ENCODE results near the gene ITGB3. TPM values are rescaled to one million over a fixed set of nuclear protein-coding genes. Genes with fewer than 3 reads are reported as not detected.

Gene ITGB3
- total and polyA plus RNA-seq, 2 of the 8 experiments (the other 6 are each of a cell fraction or from before 2014, with no cell fraction given): 0.08 to 0.09 TPM

DNA sequence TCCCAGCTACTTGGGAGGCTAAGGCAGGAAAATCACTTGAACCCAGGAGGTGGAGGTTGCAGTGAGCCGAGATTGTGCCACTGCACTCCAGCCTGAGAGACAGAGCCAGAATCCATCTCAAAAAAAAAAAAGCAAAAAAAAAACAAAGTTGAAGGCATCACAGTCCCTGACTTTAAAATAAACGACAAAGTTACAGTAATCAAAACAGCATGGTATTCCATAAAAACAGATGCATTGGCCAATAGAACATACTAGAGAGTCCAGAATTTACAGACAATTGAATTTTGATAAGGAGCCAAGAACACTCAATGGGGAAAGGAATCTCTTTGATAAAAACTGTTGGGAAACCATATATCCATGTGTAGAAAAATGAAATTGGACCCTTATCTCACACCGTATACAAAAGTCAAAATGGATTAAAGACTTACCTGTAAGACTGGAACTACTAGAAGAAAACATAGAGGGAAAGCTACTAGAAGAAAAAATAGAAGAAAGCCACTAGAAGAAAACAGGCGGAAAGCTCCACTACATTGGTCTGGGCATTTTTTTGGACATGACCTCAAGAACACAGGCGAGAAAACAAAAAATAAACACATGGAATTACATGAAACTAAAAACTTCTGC lies 67.4 kb downstream of the ITGB3 start:
- DNase-seq (ENCODE audit: low read depth in 1 of 2, low spot score in 2 of 2) (no peak), FAIRE-seq (no peak)
- H3K14ac ChIP-seq (ENCODE audit: insufficient read length): no peak overlapping the region
- no peak overlapping the region for H3K4ac ChIP-seq (replicated peaks; ENCODE audit: insufficient read length, low read depth, low read length)
- peaks cover 0 to 13% (median 4%) of the 10 kb centered on the region in 4 experiments; a peak in 4 of 7 replicates for H3K27me3 ChIP-seq (replicated peaks in 1 of 4; ENCODE audit: control insufficient read depth in 3 of 4, extremely low read depth in 1 of 4, insufficient read depth in 3 of 4, low read length in 3 of 4)
- H3K23ac ChIP-seq (ENCODE audit: insufficient read length): no peak overlapping the region
- no peak overlapping the region for H3K9ac ChIP-seq (replicated peaks in 1 of 4; ENCODE audit: extremely low read depth in 1 of 4, low read depth in 3 of 4, low read length in 3 of 4)
- H3K23me2 ChIP-seq (ENCODE audit: low read depth, low read length): peaks cover 5% of the 10 kb centered on the region
- WGBS, 2 experiments (ENCODE audit: extremely low coverage in 1 of 2, insufficient coverage in 1 of 2, insufficient read length in 1 of 2, insufficient replicate concordance in 2 of 2, low coverage in 1 of 2, low lambda C conversion rate in 2 of 2, missing lambda C conversion rate in 1 of 2): 79% methylated on average over 5 of the region's 5 CpGs; no CpG with 5 or more reads in 1 of the 2 experiments
- H2BK15ac ChIP-seq (ENCODE audit: low read length): no peak overlapping the region
- no peak overlapping the region for H2BK12ac ChIP-seq (ENCODE audit: low read depth, low read length)
- H3K18ac ChIP-seq (ENCODE audit: extremely low read depth, low read length): no peak overlapping the region
- ChIA-PET CTCF (ENCODE audit: partially characterized antibody) (interaction anchor here (0.6 kb wide), 1 partner anchor 380 kb away, joined by 3 read pairs; no protein-coding TSS in a partner anchor), POLR2A (ENCODE audit: partially characterized antibody) (interaction anchor here (0.7 kb wide), 1 partner anchor 16 kb away, joined by 4 read pairs; no protein-coding TSS in a partner anchor)
- H4K8ac ChIP-seq (ENCODE audit: extremely low read depth, insufficient read depth, low read length): no peak overlapping the region
- no peak overlapping the region for H3K56ac ChIP-seq (replicated peaks; ENCODE audit: insufficient read length, low read depth, low read length)
- peaks cover 0 to 4% of the 10 kb centered on the region in 2 experiments; a peak in 1 of 4 replicates for H3K9me3 ChIP-seq (ENCODE audit: insufficient read depth in 2 of 2, low read depth in 1 of 2, low read length in 1 of 2)
- H3K4me3 ChIP-seq (ENCODE audit: extremely low read depth in 1 of 4, insufficient read depth in 2 of 4, low read depth in 3 of 4, low read length in 4 of 4): no peak overlapping the region
- TF ChIP-seq SP4 (IDR thresholded peaks at IDR 0.05; ENCODE audit: low read length): no peak
- no peak for TF ChIP-seq GABPA (IDR thresholded peaks at IDR 0.05; ENCODE audit: borderline replicate concordance, insufficient read depth, low read length)
- TF ChIP-seq RFX5 (IDR thresholded peaks at IDR 0.05; ENCODE audit: borderline replicate concordance, low read depth, low read length): no peak
- no peak for TF ChIP-seq ASH2L (IDR thresholded peaks at IDR 0.05; ENCODE audit: low read length)
- no peak for TF ChIP-seq RNF2 (IDR thresholded peaks at IDR 0.05; ENCODE audit: borderline replicate concordance, low read depth, low read length, missing control alignments, poor library complexity, severe bottlenecking)
- TF ChIP-seq TBP (IDR thresholded peaks at IDR 0.05; ENCODE audit: low read depth, low read length): no peak
- no peaks in the 10 kb centered on the region for H3K79me2 ChIP-seq (ENCODE audit: control insufficient read depth in 1 of 2, insufficient read depth in 2 of 2, low read length in 2 of 2)
- no peak overlapping the region for H4K91ac ChIP-seq (replicated peaks; ENCODE audit: insufficient read length, low read length)
- no peak overlapping the region for H2BK5ac ChIP-seq (ENCODE audit: low read depth, low read length)
- no peak overlapping the region for H2AFZ ChIP-seq (ENCODE audit: low read length)
- no peak overlapping the region for H2BK20ac ChIP-seq (ENCODE audit: low read length)
- H3K79me1 ChIP-seq (ENCODE audit: low read depth, low read length): no peaks in the 10 kb centered on the region; the same call in 1 of the 2 replicates
- no peak overlapping the region for H3K4me2 ChIP-seq (ENCODE audit: insufficient read depth in 1 of 2, low read depth in 2 of 2, low read length in 2 of 2)
- no peak overlapping the region for H4K5ac ChIP-seq (ENCODE audit: insufficient read length, low read depth, low read length)
- peaks cover 0 to 2% (median 0%) of the 10 kb centered on the region in 4 experiments; a peak in 2 of 7 replicates for H3K4me1 ChIP-seq (replicated peaks in 1 of 4; ENCODE audit: control insufficient read depth in 3 of 4, insufficient read depth in 4 of 4, low read length in 3 of 4)
- H2BK120ac ChIP-seq (replicated peaks; ENCODE audit: low read depth, low read length): no peak overlapping the region
- H3K27ac ChIP-seq (ENCODE audit: low read depth, low read length): no peak overlapping the region
- no peaks in the 10 kb centered on the region for H4K20me1 ChIP-seq (replicated peaks in 1 of 2; ENCODE audit: control insufficient read depth in 1 of 2, insufficient read depth in 2 of 2, low read length in 2 of 2)
- no peaks in the 10 kb centered on the region for H3K36me3 ChIP-seq (ENCODE audit: control insufficient read depth in 2 of 4, insufficient read depth in 4 of 4, low read length in 3 of 4)
- H2AK5ac ChIP-seq (ENCODE audit: low read depth, low read length): no peak overlapping the region
